Panc1 (cell line): ENCODE data around the gene MXRA8. TPM values are rescaled to one million over a fixed set of nuclear protein-coding genes. Genes with fewer than 3 reads are reported as not detected.

Experiments used
- ATAC-seq: fragments of 200-7000 bp; cut with Tn5 transposase; 2 replicates; pipeline ENCODE4 v1.9.1; 2020; ENCODE audit warnings: mild to moderate bottlenecking, moderate library complexity
- BruUV-seq: library from RNA; stranded (reverse); fragments of 400-500 nt; replicated peaks from 2 replicates; lab custom pipeline; 2021; lab: Mats Ljungman, UMichigan
- CTCF ChIA-PET: fragments of 300-600 bp; sonication (Branson Sonifier 250); formaldehyde crosslinking; loops from one replicate; lab custom pipeline; 2022; ENCODE audit warnings: antibody characterized with exemption; lab: Charles Lee
- POLR2A ChIA-PET: fragments of 300-600 bp; sonication (Branson Sonifier 250); formaldehyde crosslinking; loops from one replicate; lab custom pipeline; 2022; ENCODE audit warnings: antibody characterized with exemption; lab: Charles Lee
- DNase-seq: peaks from one replicate; pipeline ENCODE4 v3.0.0-alpha.2; 2010; ENCODE audit warnings: low read depth, low spot score
- H3K27ac ChIP-seq: 2 replicates; pipeline ENCODE4 v1.5.1; 2011; ENCODE audit warnings: mild to moderate bottlenecking, low read length, inconsistent platforms
- H3K27me3 ChIP-seq: fragments of 200-500 bp; sonication (Bioruptor generic); 2 replicates; pipeline ENCODE4 v1.6.0; 2014; ENCODE audit warnings: low read length, inconsistent platforms; ENCODE audit not compliant: control insufficient read depth, insufficient read depth
- H3K36me3 ChIP-seq: fragments of 200-500 bp; sonication (Bioruptor generic); 2 replicates; pipeline ENCODE4 v1.5.1; 2014; ENCODE audit warnings: inconsistent platforms, mild to moderate bottlenecking, low read length, moderate library complexity; ENCODE audit not compliant: control insufficient read depth, insufficient read depth
- H3K4me1 ChIP-seq: 2 replicates; pipeline ENCODE4 v1.5.1; 2011; ENCODE audit warnings: inconsistent platforms, mild to moderate bottlenecking, low read length, moderate library complexity; ENCODE audit not compliant: control insufficient read depth, insufficient read depth
- H3K4me3 ChIP-seq, 2 experiments: 2 replicates each; pipeline ENCODE4 v1.5.1; 2011 to 2012; ENCODE audit warnings: low read depth in 2 of 2, low read length in 2 of 2, mild to moderate bottlenecking in 2 of 2, inconsistent platforms in 1 of 2, moderate library complexity in 1 of 2
- H3K9me3 ChIP-seq: fragments of 200-500 bp; sonication (Bioruptor generic); 2 replicates; pipeline ENCODE4 v1.5.1; 2014; ENCODE audit warnings: low read depth, mild to moderate bottlenecking, inconsistent platforms, low read length, moderate library complexity; ENCODE audit not compliant: control insufficient read depth, insufficient read depth
- CTCF ChIP-seq: fragments of 450-650 bp; IDR thresholded peaks from 2 replicates; pipeline ENCODE4 v1.5.1; 2017; ENCODE audit warnings: mild to moderate bottlenecking
- POLR2AphosphoS5 ChIP-seq: IDR thresholded peaks from 2 replicates; pipeline ENCODE4 v1.6.1; 2012; ENCODE audit warnings: mild to moderate bottlenecking, low read depth, low read length, moderate library complexity
- REST ChIP-seq, 2 experiments: IDR thresholded peaks; 2 replicates each; pipeline ENCODE4 v1.6.1; 2011 to 2012; ENCODE audit warnings: low read depth in 2 of 2, control low read depth in 1 of 2, low read length in 1 of 2, mild to moderate bottlenecking in 1 of 2, moderate library complexity in 1 of 2; ENCODE audit not compliant: insufficient read depth in 1 of 2
- SIN3A ChIP-seq: IDR thresholded peaks from 2 replicates; pipeline ENCODE4 v1.6.1; 2012; ENCODE audit warnings: low read depth, mild to moderate bottlenecking, low read length, moderate library complexity, borderline replicate concordance; ENCODE audit not compliant: insufficient read depth
- TCF7L2 ChIP-seq: IDR thresholded peaks from 2 replicates; pipeline ENCODE4 v1.6.1; 2011; ENCODE audit warnings: mild to moderate bottlenecking, low read depth, low read length, inconsistent platforms
- in situ Hi-C: cut with HindIII; loops from 2 replicates; pipeline ENCODE4 v1.10.0; 2016; ENCODE audit warnings: low sequenced_read_pairs, low pct_unique_long_range_greater_than_20kb
- intact Hi-C: fragments of 100-400 bp; cut with micrococcal nuclease; formaldehyde crosslinking; loops from one replicate; pipeline ENCODE4 v1.10.0; 2022; ENCODE audit not compliant: unreplicated experiment
- total RNA-seq: library from RNA; stranded (reverse); gene quantifications from one replicate; pipeline ENCODE4 v1.2.1, GENCODE V29; 2021; ENCODE audit not compliant: unreplicated experiment

MXRA8 gene
- total RNA-seq, 1 experiment from 2014 or later = 96.0 TPM

GRCh38 chr1:1319646-1319941 is 38.8 kb downstream of the MXRA8 start:
- no TSS peak for BruUV-seq
- Histone ChIP-seq H3K27me3 (no peaks in the 10 kb centered on the region), H3K36me3 (no peaks in the 10 kb centered on the region; the same call in 1 of the 2 replicates), H3K4me3 (no peak overlapping the region), H3K9me3 (no peaks in the 10 kb centered on the region), H3K4me1 (peaks cover 38% of the 10 kb centered on the region), H3K27ac (no peak overlapping the region)
- no peak for ATAC-seq
- DNase-seq = no peak
- CTCF ChIA-PET = no interaction called here
- TF ChIP-seq CTCF (no peak), SIN3A (no peak), REST (IDR thresholded peaks at IDR 0.05; ENCODE audit: insufficient read depth in 1 of 2, low read depth in 2 of 2, low read length in 1 of 2) (no peak), POLR2AphosphoS5 (no peak), TCF7L2 (no peak)
- in situ Hi-C loops (no loop called here), intact Hi-C loops (no loop called here)
- POLR2A ChIA-PET = no interaction called here

GRCh38 chr1:1318777-1319645 is 39.3 kb downstream of the MXRA8 start:
- Histone ChIP-seq H3K4me1 (peaks cover 38% of the 10 kb centered on the region), H3K4me3 (no peak overlapping the region), H3K36me3 (no peaks in the 10 kb centered on the region; the same call in 1 of the 2 replicates), H3K27ac (peak overlapping the region; percentile 34), H3K9me3 (no peaks in the 10 kb centered on the region), H3K27me3 (no peaks in the 10 kb centered on the region)
- in situ Hi-C loops = no loop called here
- BruUV-seq = no TSS peak
- no peak for ATAC-seq
- ChIA-PET POLR2A (no interaction called here), CTCF (no interaction called here)
- intact Hi-C loops = no loop called here
- no peak for TF ChIP-seq POLR2AphosphoS5
- no peak for TF ChIP-seq TCF7L2
- TF ChIP-seq CTCF = no peak
- TF ChIP-seq SIN3A = no peak
- TF ChIP-seq REST (IDR thresholded peaks at IDR 0.05; ENCODE audit: insufficient read depth in 1 of 2, low read depth in 2 of 2, low read length in 1 of 2) = no peak
- no peak for DNase-seq
